Gastrocnemius medialis (tissue), 4 donors: ENCODE data around the gene AVPR2. TPM values are rescaled to one million over a fixed set of nuclear protein-coding genes. Genes with fewer than 3 reads are reported as not detected.

Source experiments
- ATAC-seq, 2 donors: fragments of 150-250 bp; one replicate each; pipeline ENCODE4 v1.9.1; 2016
- DNase-seq, 2 donors: peaks; one replicate each; pipeline ENCODE4 v3.0.0-alpha.2; 2019
- H3K27ac ChIP-seq, 4 donors: fragments of 200-600 bp; sonication (generic); 1 replicate in 1 of 4; 2 replicates in 3 of 4; pipeline ENCODE4 v1.5.1; 2016 to 2018; ENCODE audit warnings: mild to moderate bottlenecking in 2 of 4, moderate library complexity in 1 of 4
- H3K27me3 ChIP-seq, 3 donors: fragments of 200-600 bp; sonication (generic) in 2 of 3; 1 replicate in 1 of 3; 2 replicates in 2 of 3; pipeline versions ENCODE4 v1.5.1 to v1.6.0; 2016 to 2019; ENCODE audit warnings: mild to moderate bottlenecking in 1 of 3, moderate library complexity in 1 of 3
- H3K36me3 ChIP-seq, 2 donors: fragments of 200-600 bp; sonication (generic) in 1 of 2; one replicate each; pipeline ENCODE4 v1.5.1; 2017 to 2018
- H3K4me1 ChIP-seq, 2 donors: fragments of 200-600 bp; sonication (generic) in 1 of 2; one replicate each; pipeline ENCODE4 v1.5.1; 2016 to 2017; ENCODE audit warnings: mild to moderate bottlenecking in 2 of 2
- H3K4me3 ChIP-seq, 4 donors: fragments of 200-600 bp; sonication (generic) in 3 of 4; 1 replicate in 1 of 4; 2 replicates in 3 of 4; pipeline ENCODE4 v1.5.1; 2016 to 2019; ENCODE audit warnings: mild to moderate bottlenecking in 2 of 4
- H3K9me3 ChIP-seq, 3 donors: fragments of 200-600 bp; sonication (generic) in 2 of 3; 1 replicate in 1 of 3; 2 replicates in 2 of 3; pipeline ENCODE4 v1.5.1; 2016 to 2019
- CTCF ChIP-seq, 5 experiments: fragments of 450-650 bp in 3 of 5; fragments of 200-600 bp in 2 of 5; sonication (generic) in 2 of 5; IDR thresholded peaks in 4 of 5; conservative IDR thresholded peaks in 1 of 5; 1 replicate in 4 of 5; 2 replicates in 1 of 5; pipeline ENCODE4 v1.5.1; 2016 to 2019; ENCODE audit warnings: antibody characterized with exemption in 5 of 5, mild to moderate bottlenecking in 3 of 5, moderate library complexity in 3 of 5
- POLR2A ChIP-seq, 2 donors: fragments of 450-650 bp; IDR thresholded peaks; one replicate each; pipeline ENCODE4 v1.6.1; 2017; ENCODE audit warnings: antibody characterized with exemption in 2 of 2, mild to moderate bottlenecking in 2 of 2, moderate library complexity in 2 of 2
- in situ Hi-C, 4 donors: fragments of 200-750 bp; cut with MboI; loops; one replicate each; pipeline versions ENCODE4 v1.15.0 to v1.8.0; 2017; ENCODE audit warnings: low sequenced_read_pairs in 4 of 4
- intact Hi-C: fragments of 100-400 bp; cut with DNase I; formaldehyde crosslinking; loops from one replicate; pipeline ENCODE4 v1.15.1; 2023; ENCODE audit warnings: low total_unique reads
- total RNA-seq, 4 donors: library from RNA; depleted of rRNA; stranded (reverse); fragments of >200 nt; gene quantifications; one replicate each; pipeline versions ENCODE4 v1.1.0 to v1.2.3, GENCODE V29; 2016

Gene AVPR2
- total RNA-seq, 4 donors from 2014 or later = 1.5 to 3.8 (median 2.0) TPM

GRCh38 chrX:153902385-153902784 is 2.1 kb upstream of the AVPR2 start:
- no peak overlapping the region for H3K27ac ChIP-seq
- H3K4me1 ChIP-seq = peaks cover 0 to 9% of the 10 kb centered on the region in 2 donors
- H3K9me3 ChIP-seq = no peaks in the 10 kb centered on the region
- no peak overlapping the region for H3K4me3 ChIP-seq
- intact Hi-C loops = no loop called here
- H3K27me3 ChIP-seq = peaks cover 0 to 4% (median 0%) of the 10 kb centered on the region in 3 donors
- TF ChIP-seq CTCF (IDR thresholded peaks at IDR 0.05 in 4 of 5, conservative IDR thresholded peaks at IDR 0.05 in 1 of 5) = no peak
- TF ChIP-seq POLR2A (IDR thresholded peaks at IDR 0.05) = no peak
- ATAC-seq = no peak
- in situ Hi-C loops = no loop called here
- DNase-seq = no peak
- H3K36me3 ChIP-seq = no peaks in the 10 kb centered on the region

GRCh38 chrX:153903238-153903980 is 1.1 kb upstream of the AVPR2 start:
- Histone ChIP-seq H3K36me3 (no peaks in the 10 kb centered on the region), H3K27ac (peak overlapping the region in 3 of 4 donors; percentile 40 to 55 (median 48)), H3K9me3 (no peaks in the 10 kb centered on the region), H3K27me3 (peaks cover 0 to 1% (median 0%) of the 10 kb centered on the region in 3 donors), H3K4me3 (peak overlapping the region in 1 of 4 donors; percentile 45), H3K4me1 (peaks cover 0 to 9% of the 10 kb centered on the region in 2 donors)
- intact Hi-C loops (no loop called here), in situ Hi-C loops (no loop called here)
- ATAC-seq (no peak), DNase-seq (no peak)
- no peak for TF ChIP-seq CTCF (IDR thresholded peaks at IDR 0.05 in 4 of 5, conservative IDR thresholded peaks at IDR 0.05 in 1 of 5)

- no peak overlapping the region for H3K27ac ChIP-seq
These were observed 1.1 kb downstream of the AVPR2 start for GRCh38 chrX:153905481-153906095.

GRCh38 chrX:153906126-153906917 is 1.8 kb downstream of the AVPR2 start:
- H3K4me1 ChIP-seq = no peaks in the 10 kb centered on the region
- intact Hi-C loops (no loop called here), in situ Hi-C loops (no loop called here)
- no peak overlapping the region for H3K4me3 ChIP-seq
- TF ChIP-seq CTCF (IDR thresholded peaks at IDR 0.05 in 4 of 5, conservative IDR thresholded peaks at IDR 0.05 in 1 of 5) (no peak), POLR2A (IDR thresholded peaks at IDR 0.05) (no peak)
- no peaks in the 10 kb centered on the region for H3K36me3 ChIP-seq
- no peak overlapping the region for H3K27ac ChIP-seq
- no peaks in the 10 kb centered on the region for H3K9me3 ChIP-seq
- H3K27me3 ChIP-seq = no peaks in the 10 kb centered on the region
- no peak for ATAC-seq
- DNase-seq = no peak

More at GRCh38 chrX:153905481-153906095, 1.1 kb downstream of the AVPR2 start:
- TF ChIP-seq CTCF (IDR thresholded peaks at IDR 0.05 in 4 of 5, conservative IDR thresholded peaks at IDR 0.05 in 1 of 5) (no peak), POLR2A (IDR thresholded peaks at IDR 0.05) (no peak)
- H3K27me3 ChIP-seq = no peaks in the 10 kb centered on the region
- DNase-seq = no peak
- H3K4me1 ChIP-seq = peaks cover 0 to 6% of the 10 kb centered on the region in 2 donors
- ATAC-seq = no peak
- H3K36me3 ChIP-seq = no peaks in the 10 kb centered on the region
- no peaks in the 10 kb centered on the region for H3K9me3 ChIP-seq
- in situ Hi-C loops (no loop called here), intact Hi-C loops (no loop called here)
- H3K4me3 ChIP-seq = peak overlapping the region in 1 of 4 donors; percentile 45
